HCT116 (cell line): ENCODE results near the gene ANGPTL8. TPM values are rescaled to one million over a fixed set of nuclear protein-coding genes. Genes with fewer than 3 reads are reported as not detected.

ENCODE experiments used
- ATAC-seq: fragments of 200-7000 bp; cut with Tn5 transposase; 2 replicates; pipeline ENCODE4 v1.9.1; 2020; ENCODE audit warnings: mild to moderate bottlenecking, moderate library complexity
- BruUV-seq: library from RNA; stranded (reverse); fragments of 400-500 nt; replicated peaks from 2 replicates; lab custom pipeline; 2021; lab: Mats Ljungman, UMichigan
- CTCF ChIA-PET: fragments of 300-600 bp; sonication (Branson Sonifier 250); formaldehyde crosslinking; loops from one replicate; lab custom pipeline; 2021; ENCODE audit warnings: antibody characterized with exemption; lab: Charles Lee
- POLR2A ChIA-PET: fragments of 300-600, 350-600 bp; sonication (Branson Sonifier 250); formaldehyde crosslinking; loops from one replicate; lab custom pipeline; 2021; ENCODE audit warnings: antibody characterized with exemption; lab: Charles Lee
- RAD21 ChIA-PET, 2 experiments: fragments of 300-600 bp; sonication (Branson Sonifier 250); formaldehyde crosslinking; loops; one replicate each; lab custom pipeline; 2023; ENCODE audit warnings: low total read pairs in 2 of 2; ENCODE audit not compliant: uncharacterized antibody in 2 of 2, unreplicated experiment in 2 of 2, low non-redundant PET in 1 of 2; lab: Charles Lee
- DNase-seq: peaks from one replicate; pipeline ENCODE4 v3.0.0-alpha.2; 2010; ENCODE audit warnings: low read depth, low spot score
- H2AFZ ChIP-seq: fragments of 200-600 bp; shearing (Covaris generic), sonication (generic); 2 replicates; pipeline ENCODE4 v1.6.1; 2017; ENCODE audit warnings: low read depth, mixed run types, mixed read lengths, antibody characterized with exemption, low read length; ENCODE audit not compliant: poor library complexity, severe bottlenecking
- H3K27ac ChIP-seq: 2 replicates; pipeline ENCODE4 v1.5.1; 2012; ENCODE audit warnings: low read depth, low read length
- H3K27me3 ChIP-seq: fragments of 200-600 bp; sonication (generic); 2 replicates; pipeline ENCODE4 v1.6.1; 2016; ENCODE audit warnings: mixed run types, low read length, mixed read lengths; ENCODE audit not compliant: insufficient read depth
- H3K36me3 ChIP-seq, 2 experiments: fragments of 200-500 bp in 1 of 2; fragments of 200-600 bp in 1 of 2; sonication (Bioruptor generic) in 1 of 2; sonication (generic) in 1 of 2; 2 replicates each; pipeline versions ENCODE4 v1.5.1 to v1.6.1; 2014 to 2016; ENCODE audit warnings: low read length in 2 of 2, inconsistent platforms in 1 of 2, mixed read lengths in 1 of 2, mixed run types in 1 of 2; ENCODE audit not compliant: insufficient read depth in 2 of 2, control insufficient read depth in 1 of 2
- H3K4me1 ChIP-seq, 2 experiments: fragments of 200-600 bp in 1 of 2; sonication (generic) in 1 of 2; 2 replicates each; pipeline versions ENCODE4 v1.5.1 to v1.6.1; 2012 to 2017; ENCODE audit warnings: low read length in 2 of 2, inconsistent platforms in 1 of 2, mild to moderate bottlenecking in 1 of 2, mixed read lengths in 1 of 2, mixed run types in 1 of 2, moderate library complexity in 1 of 2; ENCODE audit not compliant: insufficient read depth in 2 of 2, control insufficient read depth in 1 of 2
- H3K4me2 ChIP-seq: fragments of 200-600 bp; sonication (generic); 2 replicates; pipeline ENCODE4 v1.6.1; 2017; ENCODE audit warnings: mixed run types, low read length, mixed read lengths
- H3K4me3 ChIP-seq, 2 experiments: fragments of 200-600 bp in 1 of 2; sonication (generic) in 1 of 2; replicated peaks in 1 of 2; 2 replicates each; pipeline ENCODE4 v1.5.1; 2011 to 2016; ENCODE audit warnings: low read length in 2 of 2, control low read depth in 1 of 2, low read depth in 1 of 2, mild to moderate bottlenecking in 1 of 2, mixed read lengths in 1 of 2, mixed run types in 1 of 2
- H3K79me2 ChIP-seq: fragments of 200-600 bp; sonication (generic); 2 replicates; pipeline ENCODE4 v1.6.1; 2017; ENCODE audit warnings: mild to moderate bottlenecking, mixed run types, low read length, moderate library complexity, mixed read lengths; ENCODE audit not compliant: insufficient read depth
- H3K9ac ChIP-seq: fragments of 200-600 bp; sonication (generic); 2 replicates; pipeline ENCODE4 v1.6.1; 2016; ENCODE audit warnings: low read length, mixed read lengths
- H3K9me2 ChIP-seq: fragments of 200-600 bp; sonication (generic), shearing (Covaris generic); 2 replicates; pipeline ENCODE4 v1.6.1; 2017; ENCODE audit warnings: mixed run types, mild to moderate bottlenecking, moderate library complexity; ENCODE audit not compliant: insufficient read depth
- H3K9me3 ChIP-seq, 2 experiments: fragments of 200-500 bp in 1 of 2; fragments of 200-600 bp in 1 of 2; sonication (Bioruptor generic) in 1 of 2; sonication (generic) in 1 of 2; 2 replicates each; pipeline ENCODE4 v1.6.1; 2014 to 2017; ENCODE audit warnings: low read length in 2 of 2, mixed read lengths in 2 of 2, inconsistent platforms in 1 of 2, low read depth in 1 of 2, mild to moderate bottlenecking in 1 of 2, mixed run types in 1 of 2, moderate library complexity in 1 of 2; ENCODE audit not compliant: control insufficient read depth in 1 of 2, insufficient read depth in 1 of 2
- H4K20me1 ChIP-seq: fragments of 200-600 bp; sonication (generic), shearing (Covaris generic); 2 replicates; pipeline ENCODE4 v1.6.1; 2017; ENCODE audit warnings: mixed run types, mild to moderate bottlenecking, moderate library complexity; ENCODE audit not compliant: insufficient read depth
- ATF3 ChIP-seq: IDR thresholded peaks from 2 replicates; pipeline ENCODE4 v1.6.1; 2012
- EGR1 ChIP-seq: IDR thresholded peaks from 2 replicates; pipeline ENCODE4 v1.6.1; 2012; ENCODE audit warnings: low read depth
- FOSL1 ChIP-seq: IDR thresholded peaks from 2 replicates; pipeline ENCODE4 v1.6.1; 2012; ENCODE audit warnings: low read depth
- JUND ChIP-seq: IDR thresholded peaks from 2 replicates; pipeline ENCODE4 v1.6.1; 2012
- POLR2A ChIP-seq: IDR thresholded peaks from 2 replicates; pipeline ENCODE4 v1.7.0; 2011; ENCODE audit warnings: borderline replicate concordance; ENCODE audit not compliant: insufficient read depth, insufficient read length; ENCODE audit errors: extremely low read depth
- SIN3A ChIP-seq: IDR thresholded peaks from 2 replicates; pipeline ENCODE4 v1.6.1; 2012; ENCODE audit warnings: low read depth
- SRF ChIP-seq: IDR thresholded peaks from 2 replicates; pipeline ENCODE4 v1.6.1; 2012; ENCODE audit warnings: low read depth
- YY1 ChIP-seq: IDR thresholded peaks from 2 replicates; pipeline ENCODE4 v1.6.1; 2011; ENCODE audit warnings: low read length, low read depth, moderate library complexity, mild to moderate bottlenecking; ENCODE audit not compliant: insufficient replicate concordance; ENCODE audit errors: extremely low read depth
- intact Hi-C: fragments of 100-400 bp; cut with micrococcal nuclease; formaldehyde crosslinking; loops from 2 replicates; pipeline ENCODE4 v1.10.0; 2022
- total RNA-seq: library from RNA; stranded (reverse); gene quantifications from one replicate; pipeline ENCODE4 v1.2.1, GENCODE V29; 2021; ENCODE audit not compliant: unreplicated experiment
- TF ChIP-seq, protein P1 (sequence below): IDR thresholded peaks from 2 replicates; pipeline ENCODE4 v1.6.1; 2012; ENCODE audit warnings: low read depth

ANGPTL8 gene
- total RNA-seq, 1 experiment from 2014 or later, result not detected

GRCh38 chr19:11205939-11206570 lies 33.4 kb upstream of the ANGPTL8 start:
- peaks cover 0 to 3% of the 10 kb centered on the region in 2 experiments; a peak in 1 of 4 replicates for H3K36me3 ChIP-seq
- H3K9ac ChIP-seq, result no peak overlapping the region
- H3K4me1 ChIP-seq, result peaks cover 4 to 13% of the 10 kb centered on the region in 2 experiments; a peak in 3 of 4 replicates
- intact Hi-C loops, result loop anchor here (2.0 kb wide), 1 partner anchor 169 kb away; no protein-coding TSS in a partner anchor
- no peak overlapping the region for H3K4me3 ChIP-seq
- ChIA-PET POLR2A (no interaction called here), RAD21 (no interaction called here), CTCF (interaction anchor here (1.3 kb wide), 1 partner anchor 80 kb away, joined by 3 read pairs; no protein-coding TSS in a partner anchor)
- H3K9me2 ChIP-seq, result no peaks in the 10 kb centered on the region
- H2AFZ ChIP-seq, result no peak overlapping the region
- no peak for DNase-seq
- no peak for ATAC-seq
- no peak overlapping the region for H3K27ac ChIP-seq
- no TSS peak for BruUV-seq
- no peaks in the 10 kb centered on the region for H4K20me1 ChIP-seq
- TF ChIP-seq YY1 (no peak), JUND (no peak), EGR1 (no peak), SRF (no peak), FOSL1 (no peak), SIN3A (no peak), POLR2A (no peak), ATF3 (no peak)
- TF ChIP-seq, protein P1, sequence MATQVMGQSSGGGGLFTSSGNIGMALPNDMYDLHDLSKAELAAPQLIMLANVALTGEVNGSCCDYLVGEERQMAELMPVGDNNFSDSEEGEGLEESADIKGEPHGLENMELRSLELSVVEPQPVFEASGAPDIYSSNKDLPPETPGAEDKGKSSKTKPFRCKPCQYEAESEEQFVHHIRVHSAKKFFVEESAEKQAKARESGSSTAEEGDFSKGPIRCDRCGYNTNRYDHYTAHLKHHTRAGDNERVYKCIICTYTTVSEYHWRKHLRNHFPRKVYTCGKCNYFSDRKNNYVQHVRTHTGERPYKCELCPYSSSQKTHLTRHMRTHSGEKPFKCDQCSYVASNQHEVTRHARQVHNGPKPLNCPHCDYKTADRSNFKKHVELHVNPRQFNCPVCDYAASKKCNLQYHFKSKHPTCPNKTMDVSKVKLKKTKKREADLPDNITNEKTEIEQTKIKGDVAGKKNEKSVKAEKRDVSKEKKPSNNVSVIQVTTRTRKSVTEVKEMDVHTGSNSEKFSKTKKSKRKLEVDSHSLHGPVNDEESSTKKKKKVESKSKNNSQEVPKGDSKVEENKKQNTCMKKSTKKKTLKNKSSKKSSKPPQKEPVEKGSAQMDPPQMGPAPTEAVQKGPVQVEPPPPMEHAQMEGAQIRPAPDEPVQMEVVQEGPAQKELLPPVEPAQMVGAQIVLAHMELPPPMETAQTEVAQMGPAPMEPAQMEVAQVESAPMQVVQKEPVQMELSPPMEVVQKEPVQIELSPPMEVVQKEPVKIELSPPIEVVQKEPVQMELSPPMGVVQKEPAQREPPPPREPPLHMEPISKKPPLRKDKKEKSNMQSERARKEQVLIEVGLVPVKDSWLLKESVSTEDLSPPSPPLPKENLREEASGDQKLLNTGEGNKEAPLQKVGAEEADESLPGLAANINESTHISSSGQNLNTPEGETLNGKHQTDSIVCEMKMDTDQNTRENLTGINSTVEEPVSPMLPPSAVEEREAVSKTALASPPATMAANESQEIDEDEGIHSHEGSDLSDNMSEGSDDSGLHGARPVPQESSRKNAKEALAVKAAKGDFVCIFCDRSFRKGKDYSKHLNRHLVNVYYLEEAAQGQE, result no peak
- H3K9me3 ChIP-seq, result no peaks in the 10 kb centered on the region
- H3K27me3 ChIP-seq, result no peaks in the 10 kb centered on the region
- no peak overlapping the region for H3K4me2 ChIP-seq
- no peaks in the 10 kb centered on the region for H3K79me2 ChIP-seq
